Renal pelvis (tissue), 4 donors: ENCODE results near the gene WASF3. TPM values are rescaled to one million over a fixed set of nuclear protein-coding genes. Genes with fewer than 3 reads are reported as not detected.
"Not testable (repeated sequence)": the region's sequence is repeated elsewhere in the genome, so short reads cannot be mapped to it uniquely, and the experiment has no call there.

ENCODE experiments used
- DNase-seq: peaks from one replicate; pipeline ENCODE4 v3.0.0-alpha.2; 2013
- polyA plus RNA-seq, 3 donors: library from polyadenylated mRNA; unstranded; fragments of 120-200 nt; gene quantifications; one replicate each; pipeline ENCODE4 v1.2.1, GENCODE V29; 2013; ENCODE audit not compliant: insufficient read length in 3 of 3

The WASF3 gene
- polyA plus RNA-seq, 3 donors = 41.4 to 54.2 (median 47.7) TPM

DNA sequence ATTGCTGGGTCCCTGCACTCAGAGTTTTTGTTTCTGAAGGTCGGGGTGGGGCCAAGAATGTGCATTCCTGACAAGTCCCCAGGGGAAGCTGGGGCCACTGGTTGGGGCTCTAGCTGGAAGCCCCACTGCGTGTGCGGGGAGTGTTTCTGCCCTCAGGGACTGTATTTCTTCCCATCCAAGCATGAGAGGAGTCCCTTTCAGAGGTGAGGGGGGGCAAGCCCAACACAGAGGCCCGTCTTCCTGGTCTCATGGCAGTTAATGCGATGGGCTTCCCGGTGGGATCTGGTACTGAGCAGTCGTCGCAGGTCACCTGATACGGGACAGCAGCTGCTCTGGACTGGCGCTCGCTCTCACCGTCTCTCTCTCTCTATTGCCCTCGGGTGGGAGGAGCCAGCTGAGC lies 152.7 kb downstream of the WASF3 start:
- peak; percentile 16 for DNase-seq

DNA sequence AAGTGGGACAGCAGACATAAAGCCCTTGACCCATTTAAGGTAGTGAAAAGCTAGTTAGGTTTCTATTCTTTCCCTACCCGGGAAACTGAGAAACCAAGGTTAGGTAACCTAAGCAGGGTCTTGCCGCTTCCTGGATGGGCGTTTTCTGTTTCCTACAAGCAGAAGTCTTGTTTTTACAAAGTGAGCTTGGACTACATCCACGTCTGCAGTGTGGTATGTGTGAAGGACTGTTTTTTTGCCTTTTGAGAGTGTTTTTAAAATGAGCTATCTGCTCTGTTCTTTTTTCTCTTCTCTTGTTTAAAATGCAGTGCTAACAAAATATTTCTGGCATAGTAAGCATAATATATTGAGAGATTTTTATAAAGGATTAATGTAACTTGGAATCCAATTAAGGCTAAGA lies 153.7 kb downstream of the WASF3 start:
- DNase-seq = no peak

DNA sequence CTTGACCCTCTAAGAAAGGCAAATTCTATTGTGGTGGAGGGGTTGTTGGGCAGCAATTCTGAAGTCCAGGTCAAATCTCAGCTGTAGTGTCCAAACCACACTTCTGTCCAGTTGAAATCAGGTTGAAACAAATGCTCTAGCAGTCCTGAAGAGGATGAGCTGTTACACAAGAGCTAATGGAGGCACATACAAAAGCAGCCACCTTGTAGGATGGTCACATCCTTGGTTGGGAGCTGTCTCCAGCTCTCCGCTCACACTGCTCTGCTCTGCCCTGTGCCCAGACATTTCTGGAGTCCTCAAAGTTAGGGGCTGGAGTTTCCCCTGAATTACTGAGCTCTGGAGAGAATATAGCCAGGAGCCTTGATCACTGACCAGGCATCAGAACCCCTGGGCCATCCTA lies 155.9 kb downstream of the WASF3 start:
- DNase-seq = no peak

DNA sequence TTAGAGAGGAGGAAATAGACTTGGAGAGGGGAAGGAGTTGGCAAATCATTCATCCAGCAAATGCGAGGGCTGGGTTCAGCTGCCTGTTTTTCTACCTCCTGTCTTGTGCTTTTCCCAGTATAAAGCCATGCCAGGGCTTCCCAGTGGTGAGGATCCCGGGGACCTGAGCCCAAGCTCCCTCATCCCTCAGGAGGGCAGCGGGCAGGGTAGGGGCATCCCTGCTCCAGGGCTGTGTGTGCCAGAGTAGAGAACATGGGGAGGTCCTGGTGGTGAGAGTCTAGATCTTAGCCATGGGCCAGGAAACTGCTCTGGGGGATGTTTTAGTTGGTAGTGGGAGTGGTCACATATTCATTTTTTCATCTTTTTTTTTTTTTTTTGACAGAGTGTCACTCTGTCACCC lies 159.5 kb downstream of the WASF3 start:
- DNase-seq = no peak

DNA sequence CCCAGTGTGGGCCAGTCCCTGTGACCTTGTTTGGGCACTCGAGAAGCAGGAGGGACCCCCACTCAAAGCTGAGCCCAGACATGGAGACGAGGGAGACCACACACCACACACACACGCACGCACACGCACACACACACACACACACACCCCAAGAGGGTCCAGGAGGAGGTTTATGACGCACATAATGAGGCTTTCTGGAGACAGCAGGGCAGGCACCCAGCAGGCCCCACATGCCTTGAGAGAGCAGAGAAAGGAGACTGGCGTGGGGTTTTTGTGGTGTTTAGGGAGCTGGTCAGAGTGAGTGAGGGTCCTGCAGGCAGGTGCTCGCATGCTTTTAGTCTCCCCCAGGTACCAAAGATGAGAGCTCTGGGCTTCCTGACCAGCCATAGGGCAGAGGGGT lies 160.7 kb downstream of the WASF3 start:
- DNase-seq = no peak

DNA sequence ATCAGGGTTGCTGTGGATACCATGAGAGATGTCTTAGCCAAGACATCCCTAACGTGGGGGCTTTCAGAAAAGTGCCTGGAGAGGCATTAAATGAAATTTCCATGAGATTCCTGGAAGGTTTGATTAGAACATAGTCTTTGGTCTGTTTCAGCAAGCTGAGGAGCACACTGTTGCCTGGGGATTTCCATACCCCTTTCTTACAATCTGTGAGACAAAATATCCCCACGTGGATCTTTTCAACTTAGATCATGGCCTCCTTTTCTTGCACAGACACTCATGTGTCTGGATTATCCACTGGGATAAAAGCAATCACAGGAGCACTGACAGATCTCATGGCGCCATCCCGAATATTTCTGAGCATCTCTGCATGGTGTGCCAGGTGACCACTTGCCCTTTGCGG lies 161.4 kb downstream of the WASF3 start:
- DNase-seq = no peak

DNA sequence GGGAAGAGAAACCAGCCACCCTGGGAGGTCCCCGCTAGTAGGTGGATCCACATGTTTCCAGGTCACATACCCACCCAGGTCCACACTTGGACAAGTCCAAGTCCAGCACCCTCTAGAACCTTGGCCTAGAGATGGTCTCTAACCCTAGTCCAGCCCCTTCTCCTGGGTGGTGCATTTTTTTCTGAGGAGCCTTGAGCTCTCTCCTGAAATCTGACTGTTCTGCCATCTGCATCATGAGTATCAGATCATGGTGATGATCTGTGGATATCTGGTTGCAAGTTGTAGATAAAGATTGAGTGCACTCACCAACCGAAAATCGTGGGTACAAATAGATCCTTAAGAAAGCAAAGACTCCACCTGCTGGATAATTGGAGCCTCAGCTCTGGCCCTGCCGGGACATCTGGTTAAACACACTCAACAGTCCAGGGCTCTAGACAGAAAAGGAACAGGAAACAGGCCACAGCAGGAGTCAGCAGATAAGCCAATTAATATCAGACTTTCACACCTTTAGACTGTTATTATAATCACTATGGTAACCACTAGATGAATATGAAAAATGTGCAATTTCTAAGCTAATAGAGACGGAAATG lies 162.0 kb downstream of the WASF3 start:
- DNase-seq = no peak

DNA sequence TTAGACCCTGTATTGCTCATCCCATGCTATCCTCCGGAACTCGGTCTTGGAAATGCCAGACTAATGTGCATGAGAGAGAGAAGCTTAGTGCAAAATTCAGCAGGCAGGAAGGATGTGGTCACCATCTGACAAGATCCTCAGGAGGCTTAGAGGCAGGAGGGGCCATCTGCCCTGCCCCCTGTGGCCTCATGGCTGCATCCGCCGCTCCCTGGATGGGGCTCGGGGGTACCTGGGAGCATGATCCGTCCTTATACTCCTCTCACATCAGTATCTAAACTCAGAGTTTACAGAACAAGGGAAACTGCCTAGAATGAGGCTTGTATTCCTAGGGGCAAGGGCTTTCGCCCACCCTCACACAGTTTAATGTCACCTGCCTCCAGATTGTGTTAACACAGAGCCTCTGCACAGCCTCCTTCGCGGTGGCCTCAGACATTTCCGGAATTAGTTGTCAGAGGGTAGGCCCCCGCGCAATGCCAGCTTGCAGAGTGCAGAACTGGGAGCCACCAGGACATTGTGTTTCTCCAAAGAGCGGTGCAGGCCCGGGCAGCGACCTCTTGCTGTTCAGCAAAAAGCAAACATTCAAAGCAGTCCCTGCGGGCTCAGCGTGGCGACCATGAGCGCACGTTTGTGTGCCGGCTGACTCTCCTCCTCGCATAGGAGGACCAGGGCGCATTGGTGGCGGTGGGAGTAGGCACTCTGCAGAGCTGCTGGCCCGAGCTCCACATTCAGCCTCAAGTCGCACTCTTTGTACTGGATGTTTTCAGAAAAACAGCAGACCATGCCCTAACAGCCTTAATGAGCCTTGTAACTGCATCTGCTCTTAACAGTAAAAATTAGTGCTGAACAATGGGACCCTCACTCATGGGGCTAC lies 164.0 kb downstream of the WASF3 start:
- no peak for DNase-seq

DNA sequence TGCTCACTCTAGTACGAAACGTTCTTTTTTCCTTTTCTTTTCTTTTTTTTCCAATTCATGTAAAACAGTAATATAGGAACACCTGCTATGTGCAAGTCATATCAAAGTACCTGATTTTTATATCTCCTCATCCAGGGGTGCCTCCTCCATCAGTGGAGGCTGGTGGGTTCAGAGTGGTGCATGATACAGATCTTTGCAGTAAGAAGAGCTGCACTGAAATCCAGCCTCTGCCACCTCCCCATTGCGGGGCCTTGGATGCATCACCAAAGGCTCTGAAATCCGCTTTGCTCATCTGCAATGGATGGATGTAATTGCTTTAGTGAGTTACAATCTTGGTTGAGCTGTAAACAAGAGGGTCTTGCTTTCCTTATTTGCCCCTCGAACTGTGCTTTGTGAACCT lies 164.8 kb downstream of the WASF3 start:
- DNase-seq = no peak

DNA sequence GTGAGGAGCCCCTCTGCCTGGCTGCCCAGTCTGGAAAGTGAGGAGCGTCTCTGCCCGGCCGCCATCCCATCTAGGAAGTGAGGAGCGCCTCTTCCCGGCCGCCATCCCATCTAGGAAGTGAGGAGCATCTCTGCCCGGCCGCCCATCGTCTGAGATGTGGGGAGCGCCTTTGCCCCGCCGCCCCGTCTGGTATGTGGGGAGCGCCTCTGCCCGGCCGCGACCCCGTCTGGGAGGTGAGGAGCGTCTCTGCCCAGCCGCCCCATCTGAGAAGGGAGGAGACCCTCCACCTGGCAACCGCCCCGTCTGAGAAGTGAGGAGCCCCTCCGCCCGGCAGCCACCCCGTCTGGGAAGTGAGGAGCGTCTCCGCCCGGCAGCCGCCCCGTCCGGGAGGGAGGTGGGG lies 166.1 kb downstream of the WASF3 start:
- not testable (repeated sequence) for DNase-seq

DNA sequence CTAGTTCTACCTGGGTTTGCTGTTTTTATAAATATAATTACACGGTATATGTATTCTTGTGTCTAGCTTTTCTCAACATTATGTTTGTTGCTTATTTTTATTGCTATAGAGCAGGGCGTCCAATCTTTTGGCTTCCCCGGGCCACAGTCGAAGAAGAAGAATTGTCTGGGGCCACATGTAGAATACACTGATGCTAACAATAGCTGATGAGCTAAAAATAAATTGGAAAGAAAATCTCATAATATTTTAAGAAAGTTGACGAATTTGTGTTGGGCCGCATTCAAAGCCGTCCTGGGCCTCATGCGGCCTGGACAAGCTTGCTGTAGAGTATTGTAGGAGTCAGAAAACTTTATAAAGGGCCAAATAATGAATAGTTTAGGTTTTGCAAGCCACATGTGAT lies 169.2 kb downstream of the WASF3 start:
- DNase-seq = no peak

DNA sequence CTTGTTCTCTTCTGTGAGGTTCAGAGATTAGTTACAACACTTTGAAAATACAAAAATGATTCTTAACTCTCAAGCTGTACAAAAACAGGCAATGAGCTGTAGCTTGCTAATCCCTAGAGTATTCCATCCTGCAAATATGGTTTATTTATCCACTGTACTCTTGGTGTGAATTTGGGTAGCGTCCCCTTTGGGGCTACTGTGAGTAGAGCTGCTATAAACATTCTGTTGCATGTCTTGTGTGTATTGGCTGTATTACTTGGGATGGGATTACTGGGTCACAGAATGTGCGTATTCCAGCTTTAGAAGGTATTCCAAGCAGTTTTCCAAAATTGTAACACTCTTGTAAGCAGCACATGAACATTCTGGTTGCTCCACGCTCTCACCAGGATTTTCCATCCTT lies 169.6 kb downstream of the WASF3 start:
- DNase-seq = no peak

DNA sequence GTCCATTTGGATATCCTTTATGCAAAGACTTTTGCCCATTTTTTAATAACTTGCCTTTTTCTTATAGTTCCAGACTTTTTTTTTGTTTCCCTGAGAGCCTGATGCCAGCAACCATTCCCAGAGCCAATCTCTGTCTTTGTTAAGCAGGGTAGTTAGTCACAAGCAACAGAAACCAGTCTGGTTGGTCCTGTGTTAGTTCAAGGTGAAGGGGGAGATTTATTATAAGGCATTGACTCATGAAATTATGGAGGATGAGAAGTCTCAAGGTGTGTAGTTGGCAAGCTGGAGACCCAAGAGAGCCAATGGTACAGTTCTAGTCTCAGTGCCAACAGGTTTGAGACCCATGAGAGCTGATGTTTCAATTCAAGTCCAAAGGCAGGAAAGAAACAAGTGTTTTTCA lies 170.2 kb downstream of the WASF3 start:
- no peak for DNase-seq

DNA sequence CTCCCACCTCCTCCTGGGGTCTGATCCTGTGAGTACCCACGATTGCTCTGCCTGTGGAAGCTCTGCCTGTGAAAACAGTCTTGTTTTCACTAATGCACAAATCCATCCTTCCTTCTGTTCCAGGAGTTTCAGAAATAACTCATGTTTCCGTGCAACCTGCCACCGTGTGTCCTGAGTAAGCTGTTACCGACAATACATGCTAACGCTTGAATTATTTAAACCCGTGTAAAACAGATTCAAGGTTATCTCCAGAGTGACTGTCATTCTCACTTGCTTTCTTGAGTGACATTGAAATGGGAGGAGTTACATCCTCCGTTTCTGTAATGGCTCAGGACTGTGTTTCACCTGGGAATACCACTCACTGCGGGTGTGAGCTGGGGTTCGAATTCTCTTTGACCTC lies 178.2 kb downstream of the WASF3 start:
- no peak for DNase-seq

Other genes starting within 250 kb of the WASF3 start
- under 1 TPM in 2 of 3 donors, not detected in 1; 0.03 to 0.04 TPM for gene GPR12, start 203.1 kb downstream of the WASF3 start, polyA plus RNA-seq